Stimulated activated CD4-positive, alpha-beta T cell treated with anti-CD3 and anti-CD28 coated beads, Interleukin-12 subunit alpha, Interleukin-12 subunit beta, amount 100 ng/mL, for 4 hours (primary cell): ENCODE data around the gene KCNK1.

Source experiments
- DNase-seq: peaks from one replicate; pipeline ENCODE4 v3.0.0-alpha.2; 2020

KCNK1 gene

GRCh38 chr1:233613252-233614172, at the start of gene KCNK1:
Gene KCNK1, plus strand, starts transcription at chr1:233614106. Its CDS starts 66 bp downstream, at chr1:233614172.
- DNase-seq: peak; percentile 5

GRCh38 chr1:233565313-233565712, 48.6 kb upstream of the KCNK1 start:
- DNase-seq: no peak

- no peak for DNase-seq
Measured at GRCh38 chr1:233566886-233567285, 47.0 kb upstream of the KCNK1 start.

DNA sequence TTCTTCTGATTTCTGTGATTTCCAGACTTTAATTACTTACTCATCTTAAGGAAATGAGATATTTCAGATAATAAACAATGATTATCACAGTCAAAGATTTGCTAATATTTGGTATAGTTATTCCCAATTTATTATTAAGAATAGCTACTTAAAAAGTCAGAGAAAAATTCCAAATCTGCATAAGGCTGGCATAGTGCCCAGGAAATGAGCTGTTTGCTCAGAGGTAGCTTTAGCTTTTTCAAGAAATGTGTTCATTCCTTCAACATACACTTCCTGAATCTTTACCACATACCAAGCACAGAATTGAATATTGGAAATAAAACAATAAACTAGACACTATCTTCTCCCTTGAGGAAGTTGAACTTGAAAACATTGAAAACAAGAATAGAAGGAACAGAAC, 44.3 kb upstream of the KCNK1 start:
- DNase-seq: no peak

- no peak for DNase-seq
Measured at GRCh38 chr1:233570216-233570615, 43.7 kb upstream of the KCNK1 start.

GRCh38 chr1:233570706-233571105, 43.2 kb upstream of the KCNK1 start:
- no peak for DNase-seq

GRCh38 chr1:233572896-233573295, 41.0 kb upstream of the KCNK1 start:
- no peak for DNase-seq

GRCh38 chr1:233575450-233575849, 38.5 kb upstream of the KCNK1 start:
- DNase-seq: no peak

DNA sequence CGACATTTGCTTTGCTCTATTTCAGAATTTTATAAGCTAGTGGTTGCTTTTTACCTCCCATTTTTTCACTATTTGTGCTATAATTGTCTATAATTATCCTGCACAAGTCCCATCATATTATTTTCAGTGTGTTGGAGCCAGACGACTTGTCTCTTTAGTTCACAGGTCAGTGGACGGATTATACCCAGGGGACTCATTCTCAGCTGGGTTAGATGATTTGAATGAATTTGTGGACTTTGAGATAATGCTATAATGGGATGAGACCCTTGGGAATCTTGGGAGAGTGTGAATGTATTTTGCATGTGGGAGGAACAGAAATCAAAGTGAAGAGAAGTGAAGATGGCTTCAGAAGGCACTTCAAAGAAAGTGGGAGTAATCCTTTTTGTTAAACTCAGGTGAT, 31.5 kb upstream of the KCNK1 start:
- no peak for DNase-seq

DNA sequence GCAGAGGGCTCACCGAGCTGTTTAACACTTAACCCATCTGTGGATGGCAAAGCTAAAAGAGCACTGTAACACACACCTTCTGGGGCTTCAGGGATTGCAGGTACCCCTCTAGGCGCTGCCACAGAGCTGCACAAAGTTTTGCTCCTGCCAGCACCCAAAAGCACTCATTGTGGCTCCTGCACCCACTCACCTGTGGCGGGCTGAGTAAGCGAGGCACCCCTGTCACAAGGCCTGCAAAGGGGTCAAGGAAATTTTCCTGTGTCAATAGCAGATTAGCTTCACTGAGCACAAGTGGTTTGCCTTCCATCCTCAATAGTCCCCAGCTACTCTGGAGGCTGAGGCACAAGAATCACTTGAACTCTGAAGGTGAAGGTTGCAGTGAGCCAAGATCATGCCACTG, 29.5 kb upstream of the KCNK1 start:
- no peak for DNase-seq

- no peak for DNase-seq
Measured at GRCh38 chr1:233584931-233585330, 29.0 kb upstream of the KCNK1 start.

- DNase-seq: no peak
Measured at GRCh38 chr1:233586301-233586700, 27.6 kb upstream of the KCNK1 start.

DNA sequence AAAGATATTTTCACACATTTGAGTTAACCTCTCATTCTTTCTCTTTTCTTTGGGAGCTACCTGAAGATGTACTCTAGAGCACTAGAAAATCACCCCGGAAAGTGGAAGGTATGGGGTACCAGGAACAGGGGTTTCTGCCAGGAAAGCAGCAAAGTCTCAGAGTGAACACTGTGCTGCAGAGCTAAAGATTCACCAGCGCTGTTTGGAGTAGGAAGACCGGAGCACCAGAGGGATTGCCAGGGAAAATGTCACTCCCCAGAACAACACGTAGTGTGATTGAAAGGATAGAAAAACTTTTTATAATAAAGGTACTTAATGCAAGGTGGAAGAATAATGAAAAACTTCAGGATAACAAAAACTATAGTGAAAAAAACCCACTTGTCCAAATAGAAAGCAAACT, 26.7 kb upstream of the KCNK1 start:
- DNase-seq: no peak

GRCh38 chr1:233587958-233588799, 25.7 kb upstream of the KCNK1 start:
- DNase-seq: no peak

DNA sequence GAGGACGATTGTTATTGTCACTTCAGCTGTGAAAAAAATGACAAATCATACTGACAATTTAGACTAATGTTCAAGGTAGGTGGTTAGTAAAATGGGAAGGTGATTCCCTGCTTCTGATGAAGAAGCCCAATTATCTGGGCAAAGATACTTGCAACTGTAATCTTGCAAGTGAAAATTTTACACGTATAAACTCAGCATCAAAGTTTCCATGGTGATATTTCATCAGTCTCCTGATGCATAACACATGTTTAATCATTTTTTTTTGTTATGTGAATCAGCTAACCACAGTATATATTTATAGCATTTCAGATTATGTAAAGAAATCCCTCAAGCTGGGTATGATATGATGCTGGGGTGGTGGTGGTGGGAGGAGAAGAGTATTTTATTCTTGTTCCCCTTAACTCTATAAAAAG, 16.4 kb upstream of the KCNK1 start:
- DNase-seq: no peak

DNA sequence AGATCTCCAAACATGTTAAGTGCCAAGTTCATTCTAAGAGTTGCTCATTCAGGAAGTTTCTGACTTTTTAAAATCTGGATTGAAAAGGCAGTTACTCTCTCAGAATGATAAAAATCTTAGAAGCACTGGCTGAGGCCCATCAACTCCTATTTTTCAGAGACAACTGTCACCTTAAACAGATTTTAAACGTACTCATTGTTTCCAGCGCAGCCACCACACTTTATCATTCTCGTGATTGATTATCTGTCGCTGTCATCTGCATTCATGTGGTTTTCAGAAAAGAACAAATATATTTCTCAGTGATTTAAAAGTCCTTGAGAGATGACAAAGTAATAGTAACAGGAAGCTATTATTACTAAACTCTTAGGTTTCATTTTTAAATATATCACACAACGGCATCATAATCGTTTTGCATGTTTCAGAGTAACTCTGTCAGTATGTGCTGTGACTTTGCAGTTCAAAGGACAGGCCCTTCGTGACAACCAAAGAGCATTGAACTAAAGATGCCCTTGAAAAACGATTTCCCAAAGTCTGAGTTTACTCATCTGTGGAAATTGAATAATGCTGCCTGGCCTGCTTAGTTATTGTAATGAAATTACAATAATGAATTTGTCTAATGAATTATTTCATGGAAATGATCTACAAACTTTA, 14.9 kb upstream of the KCNK1 start:
- DNase-seq: no peak

- no peak for DNase-seq
Measured at GRCh38 chr1:233599542-233600073, 14.3 kb upstream of the KCNK1 start.

- DNase-seq: no peak
Measured at GRCh38 chr1:233600488-233600887, 13.4 kb upstream of the KCNK1 start.

DNA sequence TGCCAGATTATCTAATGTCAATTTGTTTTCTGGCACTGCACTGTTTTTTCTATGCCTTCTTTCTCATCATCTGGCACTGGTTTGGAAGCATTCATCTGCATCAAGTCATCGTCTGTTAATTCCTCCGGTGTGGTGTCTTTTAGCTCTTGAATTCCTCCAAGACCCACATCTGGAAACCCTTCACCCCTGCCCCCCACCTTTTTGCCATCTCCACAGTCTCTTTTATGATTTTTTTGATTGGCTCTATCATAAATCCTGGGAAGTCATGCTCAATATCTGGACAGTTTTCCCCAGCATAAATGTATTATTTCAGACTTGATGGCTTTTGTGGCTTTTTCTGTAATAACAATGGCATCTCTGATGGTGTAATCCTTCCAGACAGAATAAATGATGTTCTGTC, 10.4 kb upstream of the KCNK1 start:
- DNase-seq: no peak

DNA sequence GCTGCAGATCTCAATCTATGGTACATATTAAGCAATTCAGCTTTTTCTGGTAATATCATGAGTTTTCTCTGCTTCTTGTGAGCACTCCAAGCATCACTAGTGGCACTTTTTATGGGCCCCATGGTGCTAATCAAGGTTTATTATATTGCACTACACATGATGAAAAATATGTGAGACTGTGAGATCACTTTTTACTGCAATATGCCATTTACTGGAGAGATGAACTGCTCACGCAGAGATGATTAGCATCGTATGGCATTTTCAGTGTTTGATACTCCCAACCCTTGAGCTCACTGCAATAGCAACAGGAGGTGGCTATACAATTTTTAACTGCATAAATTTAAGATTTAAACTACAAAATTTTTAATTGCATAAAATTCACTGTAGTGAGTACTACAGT, 8.7 kb upstream of the KCNK1 start:
- DNase-seq: no peak

DNA sequence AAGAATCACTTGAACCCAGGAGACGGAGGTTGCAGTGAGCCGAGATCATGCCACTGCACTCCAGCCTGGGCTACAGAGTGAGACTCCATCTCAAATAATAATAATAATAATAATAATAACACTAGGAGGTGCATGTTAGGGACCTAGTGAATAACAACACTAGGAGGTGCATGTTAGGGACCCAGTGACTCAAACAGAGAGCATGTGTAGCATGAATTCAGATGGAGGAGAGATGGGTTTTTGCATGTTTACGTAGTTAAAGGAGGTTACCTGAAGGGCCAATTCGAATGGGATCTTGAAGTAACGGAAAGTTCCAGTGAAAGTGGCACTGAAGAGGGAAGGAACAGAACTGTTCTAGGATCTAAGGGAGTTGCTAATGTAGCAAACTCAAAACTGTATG, 7.1 kb upstream of the KCNK1 start:
- DNase-seq: no peak

DNA sequence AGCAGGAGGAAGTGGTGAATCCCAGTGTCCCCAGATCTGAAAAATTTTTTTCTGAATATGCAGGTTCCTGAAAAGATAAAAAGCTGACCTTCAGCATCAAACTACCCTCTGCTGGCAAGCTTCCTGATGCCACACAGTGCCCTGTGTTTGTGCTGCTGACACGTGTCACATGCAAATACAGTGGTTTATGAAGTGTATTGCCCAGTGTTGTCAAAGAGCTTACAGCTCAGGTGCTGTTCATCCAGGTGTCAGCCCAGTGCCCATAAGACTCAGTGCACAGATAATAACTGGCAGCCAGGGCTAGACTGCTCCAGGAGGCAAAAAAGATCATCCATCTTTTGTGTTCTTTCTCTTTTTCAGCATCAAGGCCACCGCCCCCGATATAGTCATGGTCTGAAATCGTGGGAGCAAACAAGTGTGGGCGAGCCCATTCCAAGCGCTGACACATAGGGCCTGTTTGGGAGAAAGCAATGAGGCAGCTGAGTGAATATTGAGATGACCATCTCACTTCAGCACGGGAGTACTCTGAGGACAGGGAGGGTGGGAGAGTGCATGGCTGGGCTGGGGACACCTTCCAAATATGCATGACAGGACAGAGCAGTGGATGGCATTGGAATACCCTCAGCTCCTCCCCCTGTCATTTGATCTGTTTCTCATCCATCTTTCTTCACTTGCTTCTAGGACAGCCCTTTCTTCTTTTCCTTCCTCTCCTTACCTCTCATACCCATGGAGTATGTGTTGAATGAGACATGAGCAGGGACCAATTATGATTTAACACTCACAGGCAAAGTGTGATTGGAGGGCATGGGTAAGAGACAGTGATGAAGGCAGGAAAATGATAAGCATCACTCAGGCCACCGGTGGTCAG, 6.4 kb upstream of the KCNK1 start:
- DNase-seq: no peak
